Gastroesophageal sphincter (tissue), 3 donors: Measurements from ENCODE around the gene EXOC4.

Source experiments
- CTCF ChIP-seq, 4 experiments: fragments of 200-600 bp in 2 of 4; fragments of 450-650 bp in 2 of 4; sonication (generic) in 1 of 4; IDR thresholded peaks; one replicate each; pipeline ENCODE4 v1.5.1; 2017 to 2019; ENCODE audit warnings: antibody characterized with exemption in 4 of 4, mild to moderate bottlenecking in 2 of 4, moderate library complexity in 2 of 4
- POLR2A ChIP-seq, 2 donors: fragments of 450-650 bp; IDR thresholded peaks; one replicate each; pipeline ENCODE4 v1.6.1; 2017; ENCODE audit warnings: antibody characterized with exemption in 2 of 2, mild to moderate bottlenecking in 2 of 2, moderate library complexity in 1 of 2
- POLR2AphosphoS5 ChIP-seq: sonication (generic); formaldehyde crosslinking; IDR thresholded peaks from one replicate; pipeline ENCODE4 v1.6.1; 2017; ENCODE audit warnings: antibody characterized with exemption

GRCh38 chr7:134034652-134035051 lies 781.8 kb downstream of the EXOC4 start:
- TF ChIP-seq CTCF (IDR thresholded peaks at IDR 0.05): no peak
- no peak for TF ChIP-seq POLR2A (IDR thresholded peaks at IDR 0.05)
- TF ChIP-seq POLR2AphosphoS5: no peak
